B cell (primary cell): ENCODE data around the gene CCDC74A. TPM values are rescaled to one million over a fixed set of nuclear protein-coding genes. Genes with fewer than 3 reads are reported as not detected.
"Not testable (repeated sequence)": the region's sequence is repeated elsewhere in the genome, so short reads cannot be mapped to it uniquely, and the experiment has no call there.

ENCODE experiments used
- ATAC-seq: fragments of 200-7000 bp; cut with Tn5 transposase; one replicate; pipeline ENCODE4 v1.10.0; 2021; ENCODE audit warnings: low read depth, mild to moderate bottlenecking, moderate number of reproducible peaks, moderate library complexity
- CTCF ChIA-PET: fragments of 350-600 bp; sonication (Branson Sonifier 250); formaldehyde crosslinking; loops from one replicate; lab custom pipeline; 2021; ENCODE audit warnings: antibody characterized with exemption, inconsistent platforms; lab: Charles Lee
- POLR2A ChIA-PET: fragments of 350-600 bp; sonication (Branson Sonifier 250); formaldehyde crosslinking; loops from one replicate; lab custom pipeline; 2021; ENCODE audit warnings: antibody characterized with exemption; lab: Charles Lee
- DNase-seq: peaks from one replicate; pipeline ENCODE4 v3.0.0; 2013
- H2AFZ ChIP-seq: 2 replicates; pipeline ENCODE4 v1.6.1; 2012; ENCODE audit warnings: mild to moderate bottlenecking, low read depth, low read length; ENCODE audit not compliant: insufficient read depth, poor library complexity, severe bottlenecking
- H3K27ac ChIP-seq, 2 donors: 1 replicate in 1 of 2; 2 replicates in 1 of 2; pipeline ENCODE4 v1.5.1; 2012 to 2013; ENCODE audit warnings: low read length in 2 of 2, mild to moderate bottlenecking in 2 of 2, moderate library complexity in 1 of 2
- H3K27me3 ChIP-seq, 4 experiments: fragments of 200-600 bp in 1 of 4; sonication (generic) in 1 of 4; replicated peaks in 1 of 4; 1 replicate in 2 of 4; 2 replicates in 2 of 4; pipeline versions ENCODE4 v1.6.1 to v1.7.0; 2013 to 2016; ENCODE audit warnings: low read length in 3 of 4, mild to moderate bottlenecking in 2 of 4, mixed read lengths in 1 of 4, moderate library complexity in 1 of 4; ENCODE audit not compliant: insufficient read depth in 4 of 4, control insufficient read depth in 3 of 4; ENCODE audit errors: control extremely low read depth in 1 of 4
- H3K36me3 ChIP-seq, 2 experiments: replicated peaks in 1 of 2; 1 replicate in 1 of 2; 2 replicates in 1 of 2; pipeline versions ENCODE4 v1.6.1 to v1.7.1; 2013; ENCODE audit warnings: low read length in 1 of 2; ENCODE audit not compliant: insufficient read depth in 2 of 2, control insufficient read depth in 1 of 2; ENCODE audit errors: control extremely low read depth in 1 of 2, extremely low read depth in 1 of 2
- H3K4me1 ChIP-seq, 2 donors: fragments of 200-600 bp in 1 of 2; sonication (generic) in 1 of 2; 1 replicate in 1 of 2; 2 replicates in 1 of 2; pipeline versions ENCODE4 v1.5.1 to v1.6.1; 2013 to 2017; ENCODE audit warnings: low read length in 2 of 2; ENCODE audit not compliant: control insufficient read depth in 2 of 2, insufficient read depth in 2 of 2
- H3K4me2 ChIP-seq: replicated peaks from 2 replicates; pipeline ENCODE3; 2012; ENCODE audit warnings: mild to moderate bottlenecking, low read depth, low read length; ENCODE audit not compliant: poor library complexity, severe bottlenecking
- H3K4me3 ChIP-seq, 5 experiments: fragments of 200-600 bp in 1 of 5; sonication (generic) in 1 of 5; 1 replicate in 3 of 5; 2 replicates in 2 of 5; pipeline versions ENCODE4 v1.5.1 to v1.7.0; 2011 to 2016; ENCODE audit warnings: low read length in 4 of 5, mild to moderate bottlenecking in 4 of 5, low read depth in 2 of 5, control low read depth in 1 of 5, moderate library complexity in 1 of 5; ENCODE audit not compliant: insufficient read depth in 1 of 5; ENCODE audit errors: control extremely low read depth in 1 of 5, extremely low read depth in 1 of 5
- H3K79me2 ChIP-seq: fragments of 200-600 bp; sonication (generic); one replicate; pipeline ENCODE4 v1.6.0; 2016; ENCODE audit warnings: low read length; ENCODE audit not compliant: control insufficient read depth, insufficient read depth
- H3K9ac ChIP-seq: fragments of 200-600 bp; sonication (generic); 2 replicates; pipeline ENCODE4 v1.6.1; 2017; ENCODE audit warnings: mild to moderate bottlenecking, low read length, moderate library complexity
- H3K9me3 ChIP-seq, 3 donors: one replicate each; pipeline versions ENCODE4 v1.6.1 to v1.7.1; 2013; ENCODE audit warnings: low read length in 2 of 3; ENCODE audit not compliant: control insufficient read depth in 2 of 3, insufficient read depth in 1 of 3; ENCODE audit errors: control extremely low read depth in 1 of 3
- H4K20me1 ChIP-seq: 2 replicates; pipeline ENCODE4 v1.6.0; 2012; ENCODE audit warnings: mild to moderate bottlenecking, low read length; ENCODE audit not compliant: insufficient read depth, control insufficient read depth, poor library complexity, severe bottlenecking
- H3K27ac Mint-ChIP-seq: one replicate; pipeline ENCODE4 v1.8.0; 2021; ENCODE audit warnings: mixed read lengths
- H3K27me3 Mint-ChIP-seq: one replicate; pipeline ENCODE4 v1.8.0; 2021; ENCODE audit warnings: mixed read lengths
- H3K4me1 Mint-ChIP-seq: one replicate; pipeline ENCODE4 v1.8.0; 2021; ENCODE audit warnings: mixed read lengths
- H3K4me3 Mint-ChIP-seq: one replicate; pipeline ENCODE4 v1.8.0; 2021; ENCODE audit warnings: mixed read lengths
- H3K9me3 Mint-ChIP-seq: one replicate; pipeline ENCODE4 v1.8.0; 2022; ENCODE audit warnings: mixed read lengths; ENCODE audit not compliant: insufficient read depth
- EZH2 ChIP-seq: IDR thresholded peaks from 2 replicates; pipeline ENCODE4 v1.6.1; 2012; ENCODE audit warnings: borderline replicate concordance, low read depth, mild to moderate bottlenecking, moderate library complexity, low read length; ENCODE audit not compliant: insufficient read depth, poor library complexity, severe bottlenecking
- WGBS: methylation state at CpG from one replicate; pipeline ENCODE4 v1.1.5; 2013; ENCODE audit warnings: missing lambda C conversion rate; ENCODE audit not compliant: insufficient coverage; 5-methylcytosine and 5-hydroxymethylcytosine counted together
- intact Hi-C: fragments of 100-400 bp; cut with micrococcal nuclease; formaldehyde crosslinking; loops from one replicate; pipeline ENCODE4 v1.10.0; 2022
- polyA plus RNA-seq: library from polyadenylated mRNA; depleted of rRNA; stranded (reverse); fragments of >200 nt; gene quantifications from 2 replicates; pipeline ENCODE4 v1.2.3, GENCODE V29; 2012
- total RNA-seq, 2 donors: library from RNA; stranded (reverse); fragments of 120-200 nt in 1 of 2; gene quantifications; 1 replicate in 1 of 2; 2 replicates in 1 of 2; pipeline versions ENCODE4 v1.2.3 to v1.2.4, GENCODE V29; 2013 to 2022
- TF ChIP-seq, protein P1 (sequence below): fragments of 200-600 bp; IDR thresholded peaks from one replicate; pipeline ENCODE4 v1.8.0; 2022; ENCODE audit warnings: antibody characterized with exemption, mild to moderate bottlenecking

The CCDC74A gene
- total and polyA plus RNA-seq, 2 donors (not counting 1 experiment from before 2014, with no cell fraction given), result 3.1 TPM; not detected in 1

DNA sequence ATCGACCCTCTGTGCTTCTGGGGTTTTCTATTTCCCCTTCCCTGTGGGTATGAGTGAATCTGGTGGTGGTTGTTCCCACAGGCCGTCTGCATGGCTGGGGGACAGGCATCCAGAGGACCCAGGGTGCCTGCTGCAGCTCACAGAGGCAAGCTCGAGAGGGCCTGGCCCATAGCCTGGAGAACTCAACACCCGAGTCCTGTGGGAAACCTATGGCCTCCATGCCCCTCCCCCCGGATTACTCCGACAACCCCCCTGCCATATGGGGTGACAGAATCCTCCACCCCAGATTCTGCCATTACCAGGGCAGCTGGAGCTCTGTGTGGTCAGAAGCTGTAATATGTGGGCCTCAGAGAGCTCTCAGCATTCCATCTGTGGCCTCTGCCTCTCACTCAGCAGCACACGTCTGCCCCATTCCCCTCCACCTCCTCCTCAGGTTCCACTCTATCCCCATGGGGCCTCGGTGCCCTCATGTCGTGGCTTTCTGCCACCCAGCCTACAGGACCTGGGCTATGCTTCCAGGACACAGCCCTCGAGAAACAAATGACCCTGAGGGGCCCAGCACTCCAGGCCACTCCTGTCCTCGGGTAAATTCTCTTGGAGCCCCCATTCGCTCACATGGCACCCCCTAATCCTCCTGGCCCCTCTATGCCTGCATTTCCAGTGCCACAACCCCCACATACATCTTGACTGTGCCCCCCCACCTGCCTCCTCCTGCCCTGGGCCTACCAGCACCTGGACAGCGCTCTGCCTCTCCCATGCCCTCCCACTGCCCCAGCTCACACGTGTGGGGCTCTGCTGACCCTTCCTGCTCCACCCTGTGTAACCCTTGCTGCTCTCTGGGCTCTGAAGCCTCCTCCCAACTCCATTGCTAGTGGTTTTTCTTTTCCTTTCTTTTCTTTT is 39.1 kb upstream of the CCDC74A start:
- no peak overlapping the region for H3K9ac ChIP-seq
- ATAC-seq (no peak), DNase-seq (no peak)
- WGBS, result 73% methylated on average over 10 of the region's 14 CpGs
- peaks cover 16% of the 10 kb centered on the region for H4K20me1 ChIP-seq
- H3K27ac ChIP-seq, result no peak overlapping the region
- peaks cover 18 to 22% of the 10 kb centered on the region in 2 donors for H3K4me1 ChIP-seq
- TF ChIP-seq, protein P1, sequence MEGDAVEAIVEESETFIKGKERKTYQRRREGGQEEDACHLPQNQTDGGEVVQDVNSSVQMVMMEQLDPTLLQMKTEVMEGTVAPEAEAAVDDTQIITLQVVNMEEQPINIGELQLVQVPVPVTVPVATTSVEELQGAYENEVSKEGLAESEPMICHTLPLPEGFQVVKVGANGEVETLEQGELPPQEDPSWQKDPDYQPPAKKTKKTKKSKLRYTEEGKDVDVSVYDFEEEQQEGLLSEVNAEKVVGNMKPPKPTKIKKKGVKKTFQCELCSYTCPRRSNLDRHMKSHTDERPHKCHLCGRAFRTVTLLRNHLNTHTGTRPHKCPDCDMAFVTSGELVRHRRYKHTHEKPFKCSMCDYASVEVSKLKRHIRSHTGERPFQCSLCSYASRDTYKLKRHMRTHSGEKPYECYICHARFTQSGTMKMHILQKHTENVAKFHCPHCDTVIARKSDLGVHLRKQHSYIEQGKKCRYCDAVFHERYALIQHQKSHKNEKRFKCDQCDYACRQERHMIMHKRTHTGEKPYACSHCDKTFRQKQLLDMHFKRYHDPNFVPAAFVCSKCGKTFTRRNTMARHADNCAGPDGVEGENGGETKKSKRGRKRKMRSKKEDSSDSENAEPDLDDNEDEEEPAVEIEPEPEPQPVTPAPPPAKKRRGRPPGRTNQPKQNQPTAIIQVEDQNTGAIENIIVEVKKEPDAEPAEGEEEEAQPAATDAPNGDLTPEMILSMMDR, result no peak
- TF ChIP-seq EZH2, result no peak
- ChIA-PET CTCF (no interaction called here), POLR2A (no interaction called here)
- H3K4me3 ChIP-seq, result no peak overlapping the region
- Mint-ChIP-seq H3K27ac (no peak overlapping the region), H3K9me3 (no peaks in the 10 kb centered on the region), H3K4me1 (peaks cover 20% of the 10 kb centered on the region), H3K27me3 (no peaks in the 10 kb centered on the region), H3K4me3 (no peak overlapping the region)
- H3K9me3 ChIP-seq, result no peaks in the 10 kb centered on the region
- no peaks in the 10 kb centered on the region for H3K27me3 ChIP-seq
- H2AFZ ChIP-seq, result no peak overlapping the region
- H3K36me3 ChIP-seq, result peaks cover 0 to 2% of the 10 kb centered on the region in 2 experiments
- intact Hi-C loops, result no loop called here
- no peak overlapping the region for H3K4me2 ChIP-seq
- peaks cover 42% of the 10 kb centered on the region for H3K79me2 ChIP-seq

DNA sequence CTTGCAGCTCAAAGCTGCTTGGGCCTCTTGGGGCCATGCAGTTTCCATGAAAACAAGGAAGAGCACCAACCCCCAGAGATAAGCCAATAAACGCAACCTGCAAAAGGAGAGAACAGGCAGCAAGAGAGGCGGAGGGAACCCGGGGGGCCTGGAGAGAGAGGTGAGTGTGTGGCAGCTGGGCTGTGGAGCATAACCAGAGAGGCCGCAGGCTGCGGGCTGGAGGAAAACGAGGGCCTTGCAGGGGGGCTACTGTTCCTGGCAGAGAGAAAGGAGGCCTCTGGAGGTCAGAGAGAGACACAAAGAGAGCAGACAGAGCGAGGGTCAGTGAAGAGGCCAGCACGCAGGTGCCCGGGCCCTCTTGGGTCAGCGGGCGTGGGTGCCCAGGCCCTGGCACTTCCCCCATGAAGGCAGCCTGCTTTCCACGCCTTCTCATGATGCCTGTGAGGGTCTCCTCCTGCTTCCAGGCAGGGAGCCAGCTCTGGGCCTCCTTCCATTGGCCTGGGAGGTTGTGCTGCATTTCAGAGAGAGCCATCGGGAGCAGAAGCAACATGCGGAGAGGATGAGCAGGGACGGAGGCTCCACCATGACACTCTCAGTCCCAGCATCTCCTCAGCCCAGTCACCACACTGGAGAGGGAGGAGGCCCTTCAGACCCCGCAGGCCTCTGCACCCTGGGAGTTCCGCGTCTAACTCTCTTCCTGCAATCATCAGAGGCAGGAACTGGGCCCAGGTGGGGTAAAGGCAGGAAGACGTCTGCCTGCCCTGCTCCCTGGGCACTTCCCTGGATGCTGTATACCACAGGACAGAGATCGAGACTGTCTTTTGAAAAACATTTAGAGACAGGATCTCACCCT is 36.8 kb upstream of the CCDC74A start:
- POLR2A ChIA-PET, H3K9me3 ChIP-seq, ATAC-seq, H3K27me3 Mint-ChIP-seq, H3K27me3 ChIP-seq, H3K9me3 Mint-ChIP-seq, H3K36me3 ChIP-seq: not testable (repeated sequence)
- intact Hi-C loops, result loop anchor here (5.0 to 10.0 kb wide), 3 partner anchors 399 to 1146 kb away; partner anchors contain the start of genes FAM168B and IMP4
- H3K27ac Mint-ChIP-seq, result peak overlapping the region; percentile 78
- H3K9ac ChIP-seq, result peak overlapping the region; percentile 98
- H3K4me1 ChIP-seq, result peaks cover 24 to 29% of the 10 kb centered on the region in 2 donors
- H2AFZ ChIP-seq, result peak overlapping the region; percentile 75
- H3K4me1 Mint-ChIP-seq, result peaks cover 30% of the 10 kb centered on the region
- H3K27ac ChIP-seq, result peak overlapping the region in 1 of 2 donors; percentile 52
- peak overlapping the region in 4 of 5 experiments; percentile 39 to 88 (median 67) for H3K4me3 ChIP-seq
- H4K20me1 ChIP-seq, result peaks cover 16% of the 10 kb centered on the region
- peak overlapping the region; percentile 68 for H3K4me2 ChIP-seq
- CTCF ChIA-PET, result interaction anchor here (1.7 to 4.5 kb wide), 2 partner anchors 79 to 182 kb away, joined by 4 to 28 read pairs; no protein-coding TSS in a partner anchor
- H3K79me2 ChIP-seq, result peaks cover 64% of the 10 kb centered on the region
- peak overlapping the region; percentile 86 for H3K4me3 Mint-ChIP-seq
- DNase-seq, result peak; percentile 35
- WGBS, result 61% methylated on average over 13 of the region's 20 CpGs

DNA sequence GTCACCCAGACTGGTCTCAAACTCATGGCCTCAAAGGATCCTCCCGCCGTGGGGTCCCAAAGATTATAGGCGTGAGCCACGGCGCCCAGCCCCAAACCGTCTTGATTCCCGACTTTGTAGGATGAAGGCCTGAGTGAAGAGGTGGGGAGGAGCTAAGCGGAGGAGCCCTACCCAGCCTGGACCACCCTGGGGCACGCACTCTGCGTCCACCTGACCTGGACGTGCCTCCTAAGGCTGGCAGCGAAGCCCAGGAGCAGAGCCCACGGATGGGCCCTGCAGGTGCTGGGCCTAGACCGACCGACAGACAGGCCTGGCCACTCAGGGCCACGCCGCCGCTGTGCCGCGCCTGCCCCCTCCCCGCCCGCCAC is 36.2 kb upstream of the CCDC74A start:
- Histone ChIP-seq H3K4me1 (peaks cover 24 to 29% of the 10 kb centered on the region in 2 donors), H3K9ac (peak overlapping the region; percentile 98), H3K4me3 (peak overlapping the region in 4 of 5 experiments; percentile 39 to 88 (median 67)), H3K27ac (peak overlapping the region in 1 of 2 donors; percentile 52), H3K79me2 (peaks cover 70% of the 10 kb centered on the region), H2AFZ (peak overlapping the region; percentile 75), H3K4me2 (peak overlapping the region; percentile 68), H4K20me1 (peaks cover 16% of the 10 kb centered on the region)
- CTCF ChIA-PET, result interaction anchor here (1.7 to 4.5 kb wide), 2 partner anchors 79 to 181 kb away, joined by 4 to 28 read pairs; no protein-coding TSS in a partner anchor
- peaks cover 29% of the 10 kb centered on the region for H3K4me1 Mint-ChIP-seq
- H3K27me3 Mint-ChIP-seq, H3K27me3 ChIP-seq, H3K9me3 Mint-ChIP-seq, ATAC-seq, DNase-seq, H3K36me3 ChIP-seq, POLR2A ChIA-PET, H3K9me3 ChIP-seq: not testable (repeated sequence)
- peak overlapping the region; percentile 78 for H3K27ac Mint-ChIP-seq
- intact Hi-C loops, result loop anchor here (5.0 to 10.0 kb wide), 3 partner anchors 399 to 1147 kb away; partner anchors contain the start of genes FAM168B and IMP4
- H3K4me3 Mint-ChIP-seq, result peak overlapping the region; percentile 86
- 8% methylated on average over 10 of the region's 22 CpGs for WGBS
